ENCODE data around the gene GLYAT.

GLYAT gene, protein sequence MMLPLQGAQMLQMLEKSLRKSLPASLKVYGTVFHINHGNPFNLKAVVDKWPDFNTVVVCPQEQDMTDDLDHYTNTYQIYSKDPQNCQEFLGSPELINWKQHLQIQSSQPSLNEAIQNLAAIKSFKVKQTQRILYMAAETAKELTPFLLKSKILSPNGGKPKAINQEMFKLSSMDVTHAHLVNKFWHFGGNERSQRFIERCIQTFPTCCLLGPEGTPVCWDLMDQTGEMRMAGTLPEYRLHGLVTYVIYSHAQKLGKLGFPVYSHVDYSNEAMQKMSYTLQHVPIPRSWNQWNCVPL

DNA sequence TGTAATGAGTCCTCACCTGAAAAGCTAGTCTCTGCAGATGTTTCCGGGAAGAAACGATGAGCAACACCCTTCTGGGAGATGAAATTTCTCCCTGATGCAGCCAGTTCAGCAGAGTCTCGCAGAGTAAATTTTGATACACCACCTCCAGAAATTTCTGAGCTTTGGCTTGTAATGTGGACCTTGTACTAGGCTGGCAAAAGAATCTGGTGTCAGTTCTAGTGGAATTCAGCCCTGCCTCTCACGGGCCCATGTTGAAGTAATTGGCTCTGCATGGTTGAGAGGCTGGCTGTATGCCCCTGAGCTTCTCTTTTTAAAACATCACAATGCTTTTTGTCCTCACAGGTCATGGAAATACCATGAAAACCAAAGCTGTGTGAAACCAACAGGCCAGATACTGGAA lies at the start of gene GLYAT:
Gene GLYAT, minus strand, starts transcription at position 125 of the 400 bp plus-strand sequence. CDS start 7,447 bp downstream, outside the sequence.
- no peak for DNase-seq

DNA sequence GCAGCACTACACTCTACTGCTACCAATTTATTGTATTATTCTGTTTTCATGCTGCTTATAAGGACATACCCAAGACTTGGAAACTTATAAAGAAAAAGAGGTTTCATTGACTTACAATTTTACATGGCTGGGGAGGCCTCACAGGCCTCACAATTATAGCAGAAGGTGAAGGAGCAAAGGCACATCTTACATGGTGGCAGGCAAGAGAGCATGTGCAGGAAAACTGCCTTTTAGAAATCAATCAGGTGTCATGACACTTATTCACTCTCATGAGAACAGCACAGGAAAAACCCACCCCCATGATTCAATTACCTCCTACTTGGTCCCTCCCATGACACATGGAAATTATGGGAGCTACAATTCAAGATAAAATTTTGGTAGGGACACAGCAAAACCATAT lies 49.6 kb upstream of the GLYAT start:
- no peak for DNase-seq

DNA sequence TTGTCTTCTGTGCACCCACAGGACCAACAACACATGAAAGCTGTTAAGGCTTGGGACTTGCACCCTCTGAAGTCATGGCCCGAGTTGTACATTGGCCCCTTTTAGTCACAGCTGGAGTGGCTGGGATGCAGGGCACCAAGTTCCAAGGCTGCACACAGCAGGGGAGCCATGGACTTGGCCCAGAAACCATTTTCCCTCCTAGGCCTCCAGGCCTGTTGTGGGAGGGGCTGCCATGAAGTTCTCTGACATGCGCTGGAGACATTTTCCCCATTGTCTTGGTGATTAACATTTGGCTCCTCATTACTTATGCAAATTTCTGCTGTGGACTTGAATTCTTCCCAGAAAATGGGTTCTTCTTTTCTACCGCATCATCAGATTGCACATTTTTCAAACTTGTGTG lies 48.8 kb upstream of the GLYAT start:
- DNase-seq, result no peak

DNA sequence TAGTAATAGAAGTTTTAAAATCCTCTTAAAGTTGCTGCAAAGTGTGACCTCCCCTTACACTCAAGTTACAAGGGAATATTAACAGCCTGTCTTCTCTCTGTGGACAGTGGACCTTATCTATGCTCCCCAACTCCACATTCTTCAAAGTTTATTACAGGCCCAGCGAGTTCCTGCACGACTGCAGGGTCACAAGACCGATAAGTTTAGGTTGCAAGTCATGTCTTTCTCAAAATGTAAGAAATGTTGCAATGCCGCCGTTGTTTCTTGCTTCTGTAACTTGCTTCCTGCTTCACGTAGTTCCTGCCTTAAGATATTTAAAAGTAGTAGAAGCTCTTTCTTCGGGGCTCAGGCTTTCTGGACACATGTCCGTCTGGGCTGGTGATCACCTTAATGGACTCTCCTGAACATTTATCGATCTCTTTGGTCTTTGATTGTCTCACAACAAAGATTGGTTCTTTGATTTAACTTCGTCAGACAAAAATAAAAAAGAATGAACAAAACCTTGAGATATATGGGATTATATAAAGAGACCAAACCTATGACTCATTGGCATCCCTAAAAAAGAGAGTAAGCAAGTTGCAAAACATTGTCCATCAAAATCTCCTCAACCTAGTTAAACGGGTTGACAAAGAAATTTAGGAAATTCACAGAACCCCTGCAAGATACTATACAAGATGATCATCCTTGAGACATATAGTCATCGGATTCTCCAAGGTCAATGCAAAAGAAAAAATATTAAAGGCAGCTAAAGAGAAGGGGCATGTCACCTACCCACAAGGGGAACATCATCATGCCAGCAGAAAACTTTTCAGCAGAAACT lies 45.4 kb upstream of the GLYAT start:
- no peak for DNase-seq

DNA sequence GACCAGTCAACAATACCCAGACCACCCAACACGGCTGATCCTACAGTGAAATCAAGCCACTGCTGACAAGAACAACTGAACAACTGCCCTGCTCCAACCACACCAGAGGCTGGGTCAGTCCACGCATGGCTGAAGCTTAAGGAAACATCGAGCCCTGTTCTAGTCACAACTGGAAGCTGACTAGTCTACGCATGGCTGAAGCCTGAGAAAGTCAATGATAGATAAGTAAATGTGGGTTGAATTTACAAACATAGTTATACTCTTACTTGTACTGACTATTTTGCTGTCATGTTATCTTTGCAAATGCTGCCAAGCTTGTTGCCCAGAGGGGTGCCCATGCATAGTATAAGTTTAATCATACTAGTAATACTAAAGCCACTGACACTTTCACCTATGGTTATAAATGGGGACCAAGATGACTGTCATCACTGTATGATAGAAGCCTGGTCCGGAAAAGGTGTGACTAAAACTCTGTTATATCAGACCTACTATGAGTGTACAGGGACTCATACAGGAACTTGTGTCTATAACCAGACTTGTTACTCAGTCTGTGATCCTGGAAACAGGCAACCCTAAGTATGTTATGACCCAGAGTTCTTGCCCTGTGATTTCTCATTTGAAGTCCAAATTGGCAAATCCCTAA lies 43.4 kb upstream of the GLYAT start:
- no peak for DNase-seq

DNA sequence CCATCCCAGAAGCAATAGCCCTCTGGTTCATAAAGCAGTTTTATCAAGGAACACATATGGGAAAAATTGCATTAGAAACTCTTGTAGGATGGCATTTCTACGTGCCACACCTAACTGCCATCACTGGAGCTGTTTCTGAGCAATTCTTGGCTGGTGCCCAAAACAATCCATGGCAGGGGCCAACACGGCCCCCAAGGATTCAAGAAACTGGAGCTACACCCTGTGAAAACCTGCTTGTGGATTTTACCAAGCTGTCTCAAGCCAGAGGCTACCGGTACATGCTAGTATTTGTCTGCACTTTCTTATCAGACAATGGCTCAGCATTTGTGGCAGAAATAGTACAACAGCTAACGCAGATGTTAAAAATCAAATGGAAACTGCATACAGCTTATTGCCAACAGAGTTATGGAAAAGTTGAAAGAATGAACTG lies 42.4 kb upstream of the GLYAT start:
- DNase-seq, result no peak

DNA sequence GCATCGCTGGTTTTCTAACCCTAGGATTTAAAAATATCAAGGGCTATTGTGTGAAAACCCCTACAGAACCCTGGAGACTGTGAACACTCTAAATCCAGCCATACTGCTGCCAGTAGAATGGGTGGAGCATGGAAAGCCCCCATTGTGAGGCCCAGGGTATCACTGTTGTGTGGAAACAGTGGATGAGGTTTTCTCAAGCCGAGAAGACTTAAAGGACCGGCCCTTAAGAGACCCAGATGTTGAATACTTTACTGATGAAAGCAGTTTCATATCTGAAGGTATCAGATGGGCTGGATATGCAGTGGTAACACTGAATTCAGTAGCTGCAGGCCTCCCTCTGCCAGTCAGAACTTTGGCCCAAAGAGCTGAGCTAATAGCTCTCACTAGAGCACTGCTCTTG lies 41.6 kb upstream of the GLYAT start:
- DNase-seq, result no peak

DNA sequence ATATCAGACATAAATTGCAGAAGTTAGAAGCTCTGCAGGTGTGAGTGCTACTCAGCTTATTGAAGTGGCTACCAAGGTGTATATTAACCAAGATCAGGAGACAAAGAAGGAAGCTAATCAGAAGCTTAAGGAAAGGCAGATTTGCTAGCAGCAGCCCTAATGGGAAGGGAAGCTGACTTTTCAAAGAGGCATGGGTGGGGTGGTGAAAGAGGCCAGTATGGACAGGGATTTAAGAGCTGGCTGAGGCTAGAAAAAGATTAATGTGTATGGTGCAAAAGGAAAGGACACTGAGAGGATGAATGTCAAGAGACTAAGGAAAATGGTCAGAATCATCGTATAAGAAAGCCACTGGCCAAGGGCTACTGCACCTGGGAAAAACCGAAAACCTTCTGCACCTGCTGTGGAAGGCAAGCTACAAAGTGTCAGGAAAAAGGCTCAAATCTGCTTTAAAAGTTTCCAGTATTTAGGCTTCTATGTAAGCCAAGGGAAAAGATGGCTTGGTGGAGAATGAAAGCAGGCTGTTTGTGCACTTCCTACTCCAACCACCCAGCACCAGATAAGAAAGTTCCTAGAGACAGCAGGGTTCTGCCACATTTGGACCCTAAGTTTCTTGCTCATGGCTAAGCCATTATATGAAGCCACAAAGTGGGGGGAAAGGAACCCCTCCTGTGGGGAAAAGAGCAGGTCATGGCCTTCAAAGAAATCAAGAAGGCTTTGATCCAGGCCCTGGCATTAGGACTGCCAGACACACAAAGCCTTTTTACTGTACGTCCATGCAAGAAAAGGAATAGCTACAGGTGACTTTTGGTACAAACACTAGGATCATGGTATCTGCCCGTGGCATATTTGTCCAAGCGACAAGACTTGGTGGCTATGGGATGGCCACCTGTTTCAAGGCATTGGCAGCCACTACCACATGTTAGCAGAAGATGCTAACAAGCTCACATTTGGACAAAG lies 40.9 kb upstream of the GLYAT start:
- no peak for DNase-seq

DNA sequence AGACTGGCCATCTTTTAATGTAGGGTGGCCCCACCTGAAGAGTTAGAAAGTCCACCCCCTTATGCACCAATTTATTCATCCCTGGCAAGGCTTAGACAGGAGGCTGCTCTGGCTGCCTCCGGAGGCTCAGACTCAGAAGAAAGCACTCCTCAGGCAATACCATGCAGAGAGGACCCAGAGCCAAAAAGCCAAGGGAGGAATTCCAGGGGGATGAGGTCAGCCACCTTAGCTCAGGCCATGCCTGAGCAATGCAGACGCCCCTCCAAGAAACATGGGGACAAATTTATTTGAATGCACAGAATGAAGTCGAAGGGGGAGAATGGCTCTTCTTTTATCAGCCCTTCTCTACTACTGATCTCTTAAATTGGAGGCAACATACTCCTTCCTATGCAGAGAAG lies 39.7 kb upstream of the GLYAT start:
- no peak for DNase-seq

DNA sequence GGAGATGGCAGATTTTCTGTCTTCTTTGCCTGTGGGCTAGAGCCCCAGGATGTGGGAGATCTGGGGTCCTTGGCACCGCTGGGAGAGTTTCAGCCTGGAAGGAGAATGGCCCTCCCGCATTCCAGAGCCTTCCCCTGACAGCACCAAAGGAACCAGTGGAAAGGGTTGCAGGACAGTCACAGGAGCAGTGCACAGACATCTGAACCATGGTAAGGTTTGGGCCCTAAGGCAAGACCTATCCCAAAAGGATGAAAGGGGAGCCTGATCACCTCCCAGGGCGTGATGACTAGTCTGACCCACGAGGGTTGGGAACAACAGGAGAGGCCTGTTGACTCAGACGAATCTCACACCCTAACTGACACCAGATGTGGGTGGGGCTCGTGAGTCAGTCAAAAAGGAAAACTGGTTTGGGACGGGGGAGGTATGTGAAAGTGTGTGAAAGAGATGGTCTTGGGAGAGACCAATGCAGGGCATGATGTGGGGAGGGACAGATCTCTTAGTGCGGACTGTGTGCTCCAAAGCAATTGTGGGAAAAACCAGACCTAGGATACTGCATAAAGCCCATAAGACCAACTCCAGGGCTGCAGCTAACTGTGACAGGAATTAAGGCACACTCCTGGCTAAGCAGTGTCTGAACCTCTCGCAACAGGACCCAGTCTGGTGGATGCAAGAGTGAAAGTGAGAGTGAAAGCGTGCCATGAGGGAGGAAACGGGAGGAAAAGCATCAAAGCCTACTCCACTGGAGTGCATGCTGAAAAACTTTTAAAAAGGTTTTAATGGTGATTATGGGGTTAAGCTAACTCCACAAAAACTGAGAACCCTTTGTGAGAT lies 39.1 kb upstream of the GLYAT start:
- DNase-seq, result no peak

DNA sequence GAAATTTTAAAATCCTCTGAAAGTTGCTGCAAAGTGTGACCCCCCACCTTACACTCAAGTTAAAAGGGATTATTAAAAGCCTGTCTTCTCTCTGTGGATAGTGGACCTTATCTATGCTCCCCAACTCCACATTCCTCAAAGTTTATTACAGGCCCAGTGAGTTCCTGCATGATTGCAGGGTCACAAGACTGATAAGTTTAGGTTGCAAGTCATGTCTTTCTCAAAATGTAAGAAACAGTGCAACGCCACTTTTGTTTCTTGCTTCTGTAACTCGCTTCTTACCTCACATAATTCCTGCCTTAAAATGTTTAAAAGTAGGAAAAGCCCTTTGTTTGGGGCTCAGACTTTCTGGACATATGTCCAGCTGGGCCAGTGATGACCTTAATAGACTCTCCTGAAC lies 38.4 kb upstream of the GLYAT start:
- no peak for DNase-seq

DNA sequence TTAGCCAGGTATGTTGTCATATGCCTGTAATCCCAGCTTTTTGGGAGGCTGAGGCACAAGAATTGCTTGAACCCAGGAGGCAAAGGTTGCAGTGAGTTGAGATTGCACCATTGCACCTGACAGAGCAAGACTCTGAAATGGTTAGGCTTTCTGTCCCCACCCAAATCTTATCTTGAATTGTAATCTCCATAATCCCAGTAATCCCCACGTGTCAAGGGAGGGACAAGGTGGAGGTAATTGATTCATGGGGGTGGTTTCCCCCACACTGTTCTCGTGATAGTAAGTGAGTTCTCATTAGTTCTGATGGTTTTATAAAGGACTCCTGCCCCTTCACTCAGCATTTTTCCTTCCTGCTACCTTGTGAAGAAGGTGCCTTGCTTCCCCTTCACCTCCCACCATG lies 37.6 kb upstream of the GLYAT start:
- DNase-seq, result no peak

DNA sequence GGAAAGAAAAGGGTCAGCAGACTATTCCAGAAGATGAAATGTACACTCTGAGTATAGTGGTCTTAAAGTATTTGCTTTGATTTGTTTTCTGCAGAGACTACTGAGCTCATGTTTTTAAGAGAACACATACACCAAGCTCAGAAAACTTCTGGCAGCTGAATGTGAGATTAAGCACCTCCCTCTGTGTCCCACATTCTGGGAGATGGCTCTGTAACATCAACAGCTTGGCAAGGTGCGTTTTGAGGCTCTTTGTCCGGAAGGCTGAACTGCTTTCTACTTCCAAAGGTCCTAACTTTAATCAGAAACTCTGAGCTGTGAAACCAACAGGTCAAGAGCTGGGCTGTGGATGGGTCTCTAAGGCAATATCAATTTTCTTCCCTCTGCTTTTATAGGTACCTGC lies 36.4 kb upstream of the GLYAT start:
- no peak for DNase-seq

DNA sequence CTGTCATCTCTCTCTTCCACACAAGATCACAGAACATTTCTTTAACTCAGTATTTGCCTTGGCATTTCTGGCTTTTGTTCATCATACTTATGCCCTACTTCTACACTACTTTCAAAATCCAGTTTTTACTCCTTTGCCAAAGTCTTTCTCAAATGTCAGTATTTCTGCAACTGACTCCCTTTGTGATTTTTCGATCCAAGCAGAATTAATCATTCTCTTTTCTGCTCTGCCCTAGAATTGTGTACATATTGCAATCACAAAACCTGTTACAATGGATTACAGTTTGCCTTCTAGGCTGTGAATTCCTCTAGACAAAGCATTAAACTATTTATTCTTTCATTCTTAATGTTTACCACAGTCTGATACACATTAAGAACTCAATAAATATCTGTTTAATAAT lies 33.3 kb upstream of the GLYAT start:
- DNase-seq, result no peak

DNA sequence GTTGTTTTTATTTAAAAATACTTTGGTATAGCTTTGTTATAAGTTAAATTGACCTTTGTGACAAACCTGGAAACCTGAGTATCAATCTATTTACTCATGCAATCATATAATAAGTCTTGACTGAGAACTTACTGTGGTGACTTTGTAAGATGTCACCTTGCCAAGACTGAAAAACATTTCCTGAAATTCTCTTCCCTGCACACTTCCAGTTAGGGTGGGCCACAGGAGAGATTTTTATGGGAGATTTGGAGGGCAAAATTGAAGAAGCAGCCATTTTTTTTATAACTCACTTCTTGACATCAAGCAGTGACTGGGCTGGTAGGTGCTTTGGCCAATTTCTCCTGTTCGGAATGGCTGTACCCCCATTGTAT lies 31.4 kb upstream of the GLYAT start:
- no peak for DNase-seq

DNA sequence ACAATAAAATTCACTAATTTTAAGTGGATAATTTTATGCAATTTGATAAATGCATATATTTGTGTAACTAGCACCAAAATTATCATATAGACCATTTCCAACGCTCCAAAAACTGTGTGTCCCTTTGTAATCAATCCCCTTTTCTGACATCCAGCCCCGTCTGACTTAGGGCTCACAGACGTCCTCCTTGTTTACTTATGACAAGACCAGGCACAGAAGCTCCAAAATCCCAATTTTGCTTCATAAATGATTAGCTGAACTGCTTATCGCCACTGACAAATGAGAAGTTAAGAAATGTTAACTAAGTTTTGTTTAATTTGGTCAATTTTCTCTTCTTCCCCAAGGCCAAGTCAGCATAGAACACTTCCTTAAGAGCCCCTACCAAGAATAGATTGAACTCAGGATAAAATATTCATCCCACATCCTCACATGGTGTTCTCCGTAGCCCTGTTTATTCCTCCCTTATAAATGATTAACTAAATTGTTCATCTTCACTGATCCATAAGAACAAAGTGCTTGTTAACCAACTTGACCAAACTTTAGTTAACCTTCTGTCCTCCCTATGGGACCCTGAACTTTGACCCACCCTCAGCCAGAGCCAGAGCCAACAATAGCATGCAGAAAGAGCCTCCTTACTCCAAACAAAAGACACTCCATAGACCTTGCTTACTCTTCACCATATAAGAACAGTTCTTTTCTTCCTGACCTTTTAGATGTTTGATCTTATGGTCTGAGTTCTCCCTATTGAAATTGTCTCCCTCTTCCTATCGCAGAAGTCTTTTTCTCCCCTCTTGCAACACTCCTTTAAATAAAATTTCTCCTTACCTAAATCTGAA lies 30.8 kb upstream of the GLYAT start:
- no peak for DNase-seq

DNA sequence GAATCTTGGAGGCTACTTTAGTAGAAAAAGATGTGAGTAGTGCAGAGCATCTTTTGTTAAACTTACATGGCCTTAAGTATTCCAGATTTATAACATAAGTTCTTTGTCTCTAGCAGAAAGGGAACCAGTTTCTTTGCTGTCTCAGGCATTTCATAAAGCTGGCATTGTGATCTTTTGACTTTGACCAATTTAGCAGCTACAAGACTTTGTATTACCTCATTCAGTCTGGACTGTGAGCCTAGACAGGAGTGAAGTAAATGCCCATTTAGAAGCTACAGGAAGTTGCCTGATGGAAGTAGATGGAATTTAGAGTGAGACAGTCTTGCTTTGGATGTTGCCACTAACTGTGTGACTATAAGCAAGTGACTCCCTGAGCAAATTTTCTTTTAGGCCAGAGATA lies 25.7 kb upstream of the GLYAT start:
- DNase-seq, result no peak

DNA sequence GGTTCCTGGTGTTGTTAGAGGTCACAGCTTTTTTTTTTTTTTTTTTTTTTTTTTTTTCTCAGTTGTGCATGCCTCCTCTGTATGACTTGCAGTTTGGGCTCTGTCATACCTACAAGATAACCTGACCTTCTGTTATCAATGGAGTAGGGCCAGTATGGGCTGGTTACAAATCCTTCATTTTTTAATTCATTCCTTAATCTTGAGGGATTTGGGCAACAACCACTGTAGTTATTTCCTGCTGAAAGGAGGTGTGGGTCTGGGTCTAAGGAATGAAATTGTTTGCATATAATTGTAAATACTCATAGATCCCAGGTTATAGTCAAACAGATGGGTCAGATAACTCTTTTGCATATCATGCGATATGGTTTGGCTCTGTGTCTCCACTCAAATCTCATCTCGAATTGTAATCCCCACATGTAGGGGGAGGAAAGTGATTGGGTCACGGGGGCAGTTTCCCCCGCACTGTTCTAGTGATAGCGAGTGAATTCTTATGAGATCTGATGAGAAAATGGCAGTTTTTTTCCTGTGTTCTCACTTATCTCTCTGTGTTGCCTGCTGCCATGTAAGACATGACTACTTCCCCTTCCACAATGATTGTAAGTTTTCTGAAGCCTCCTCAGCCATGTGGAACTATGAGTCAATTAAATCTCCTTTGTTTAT lies 14.1 kb upstream of the GLYAT start:
- no peak for DNase-seq

DNA sequence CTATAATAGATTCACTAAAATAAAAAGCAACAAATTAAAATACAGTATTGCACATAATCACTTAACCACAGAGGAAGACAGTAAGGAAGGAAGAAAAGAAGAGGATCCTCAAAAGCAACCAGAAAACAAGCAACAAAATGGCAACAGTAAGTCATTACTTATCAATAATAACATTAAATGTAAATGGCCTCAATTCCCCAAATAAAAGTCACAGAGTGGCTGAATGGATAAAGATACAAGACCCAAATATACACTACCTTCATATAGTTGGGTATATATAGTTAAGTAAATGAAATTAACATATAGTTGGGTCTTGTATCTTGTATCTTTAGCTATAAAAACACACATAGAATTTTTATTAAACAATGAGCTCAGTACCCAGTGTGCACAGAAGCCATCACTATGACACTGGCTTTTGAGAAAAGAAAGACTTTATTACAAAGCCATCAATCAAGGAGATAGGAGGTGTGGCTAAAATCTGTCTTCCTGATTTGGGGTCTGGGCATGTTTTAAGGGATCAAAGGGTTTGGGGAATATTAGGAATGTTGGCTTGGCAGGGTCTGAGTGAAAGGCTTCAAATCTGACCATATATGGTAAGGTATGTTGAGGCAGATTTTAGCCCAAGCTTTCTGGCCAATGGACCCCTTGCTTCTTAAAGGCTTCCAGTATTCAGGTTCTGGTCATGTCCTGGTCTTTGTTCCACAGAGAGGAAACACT lies 13.4 kb upstream of the GLYAT start:
- DNase-seq, result no peak

Measured in activated naive CD4-positive, alpha-beta T cell treated with Interleukin-2 at 50 U/mL for 16 hours (primary cell).